ENCODE data around the gene SCRN2.
A peak's percentile ranks its signal among the peaks of the same experiment; 100 is the strongest.

SCRN2 gene

GRCh38 chr17:47872019-47872650 is 31.1 kb upstream of the SCRN2 start:
- H3K4me3 ChIP-seq (ENCODE audit: control insufficient read depth, low read depth, low read length) = peak overlapping the region; percentile 8; the same call in 1 of the 2 replicates
- TF ChIP-seq, protein P1, sequence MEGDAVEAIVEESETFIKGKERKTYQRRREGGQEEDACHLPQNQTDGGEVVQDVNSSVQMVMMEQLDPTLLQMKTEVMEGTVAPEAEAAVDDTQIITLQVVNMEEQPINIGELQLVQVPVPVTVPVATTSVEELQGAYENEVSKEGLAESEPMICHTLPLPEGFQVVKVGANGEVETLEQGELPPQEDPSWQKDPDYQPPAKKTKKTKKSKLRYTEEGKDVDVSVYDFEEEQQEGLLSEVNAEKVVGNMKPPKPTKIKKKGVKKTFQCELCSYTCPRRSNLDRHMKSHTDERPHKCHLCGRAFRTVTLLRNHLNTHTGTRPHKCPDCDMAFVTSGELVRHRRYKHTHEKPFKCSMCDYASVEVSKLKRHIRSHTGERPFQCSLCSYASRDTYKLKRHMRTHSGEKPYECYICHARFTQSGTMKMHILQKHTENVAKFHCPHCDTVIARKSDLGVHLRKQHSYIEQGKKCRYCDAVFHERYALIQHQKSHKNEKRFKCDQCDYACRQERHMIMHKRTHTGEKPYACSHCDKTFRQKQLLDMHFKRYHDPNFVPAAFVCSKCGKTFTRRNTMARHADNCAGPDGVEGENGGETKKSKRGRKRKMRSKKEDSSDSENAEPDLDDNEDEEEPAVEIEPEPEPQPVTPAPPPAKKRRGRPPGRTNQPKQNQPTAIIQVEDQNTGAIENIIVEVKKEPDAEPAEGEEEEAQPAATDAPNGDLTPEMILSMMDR (IDR thresholded peaks at IDR 0.05; ENCODE audit: control insufficient read depth, insufficient read depth, low read depth, low read length, missing control alignments) = no peak
- DNase-seq (ENCODE audit: low read depth) = no peak

DNA sequence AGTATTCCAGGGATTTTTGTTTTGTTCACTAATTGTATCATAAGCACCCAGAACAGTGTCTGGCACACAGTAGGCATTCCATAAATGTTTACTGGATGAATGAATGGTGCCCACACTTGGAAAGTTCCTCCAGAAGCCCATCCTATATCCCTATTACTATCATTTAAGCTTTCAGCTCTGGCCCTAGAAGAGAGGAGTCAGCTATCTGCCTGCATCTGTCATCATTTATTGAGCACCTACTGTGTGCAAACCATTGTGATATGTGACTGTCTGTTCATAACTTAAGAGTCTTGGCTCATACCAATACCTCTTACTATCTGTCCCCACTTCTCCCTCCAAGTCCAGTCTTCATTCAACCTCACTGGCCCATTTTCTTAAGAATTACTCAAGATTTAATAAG is 30.0 kb upstream of the SCRN2 start:
- TF ChIP-seq, protein P1 (IDR thresholded peaks at IDR 0.05; ENCODE audit: control insufficient read depth, insufficient read depth, low read depth, low read length, missing control alignments) = no peak
- DNase-seq (ENCODE audit: low read depth) = no peak
- H3K4me3 ChIP-seq (ENCODE audit: control insufficient read depth, low read depth, low read length) = no peak overlapping the region

- DNase-seq (ENCODE audit: low read depth) = no peak
- TF ChIP-seq, protein P1 (IDR thresholded peaks at IDR 0.05; ENCODE audit: control insufficient read depth, insufficient read depth, low read depth, low read length, missing control alignments) = no peak
- no peak overlapping the region for H3K4me3 ChIP-seq (ENCODE audit: control insufficient read depth, low read depth, low read length)
These were observed 29.0 kb upstream of the SCRN2 start for GRCh38 chr17:47870056-47870455.

GRCh38 chr17:47869114-47869513 is 28.0 kb upstream of the SCRN2 start:
- DNase-seq (ENCODE audit: low read depth) = no peak
- TF ChIP-seq, protein P1 (IDR thresholded peaks at IDR 0.05; ENCODE audit: control insufficient read depth, insufficient read depth, low read depth, low read length, missing control alignments) = no peak
- no peak overlapping the region for H3K4me3 ChIP-seq (ENCODE audit: control insufficient read depth, low read depth, low read length)

- DNase-seq (ENCODE audit: low read depth) = no peak
- TF ChIP-seq, protein P1 (IDR thresholded peaks at IDR 0.05; ENCODE audit: control insufficient read depth, insufficient read depth, low read depth, low read length, missing control alignments) = no peak
- H3K4me3 ChIP-seq (ENCODE audit: control insufficient read depth, low read depth, low read length) = no peak overlapping the region
These were observed 26.9 kb upstream of the SCRN2 start for GRCh38 chr17:47867813-47868533.

DNA sequence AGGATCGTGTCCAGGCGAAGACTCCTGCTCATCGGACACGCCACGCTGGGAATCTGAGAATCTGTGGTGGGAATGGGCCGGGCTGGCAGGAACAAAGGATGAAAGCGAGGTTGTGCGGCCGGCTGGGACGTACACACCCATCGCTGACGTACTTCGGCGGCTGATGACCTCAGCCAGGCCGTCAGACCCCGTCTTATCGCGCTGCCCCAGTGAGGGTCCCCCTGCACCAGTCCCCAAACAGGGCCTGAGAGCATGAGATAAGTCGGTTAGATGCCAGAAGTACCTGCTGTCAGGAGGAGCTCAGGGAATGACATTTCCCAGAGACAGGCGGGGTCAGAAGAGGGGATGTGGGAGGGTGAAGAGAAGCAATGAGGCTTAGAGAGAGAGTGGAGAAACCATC is 25.9 kb upstream of the SCRN2 start:
- DNase-seq (ENCODE audit: low read depth) = no peak
- TF ChIP-seq, protein P1 (IDR thresholded peaks at IDR 0.05; ENCODE audit: control insufficient read depth, insufficient read depth, low read depth, low read length, missing control alignments) = no peak
- H3K4me3 ChIP-seq (ENCODE audit: control insufficient read depth, low read depth, low read length) = no peak overlapping the region
